ENCODE results near the gene MTM1. TPM values are rescaled to one million over a fixed set of nuclear protein-coding genes. Genes with fewer than 3 reads are reported as not detected.
A peak's percentile ranks its signal among the peaks of the same experiment; 100 is the strongest.

Gene MTM1
- polyA plus RNA-seq, 3 donors = 6.5 to 23.4 (median 17.0) TPM

GRCh38 chrX:150581093-150581775 lies 12.8 kb downstream of the MTM1 start:
- H3K4me3 ChIP-seq (replicated peaks in 1 of 3; ENCODE audit: low read depth in 2 of 3, low read length in 3 of 3) = no peak overlapping the region
- peaks cover 0 to 3% of the 10 kb centered on the region in 2 donors for H3K4me1 ChIP-seq (ENCODE audit: control insufficient read depth in 1 of 2, insufficient read depth in 2 of 2, low read length in 2 of 2)
- Mint-ChIP-seq H3K4me1 (peaks cover 31% of the 10 kb centered on the region), H3K9me3 (peaks cover 0 to 6% (median 0%) of the 10 kb centered on the region in 7 donors), H3K36me3 (peaks cover 0 to 2% of the 10 kb centered on the region in 2 donors), H3K27ac (no peak overlapping the region), H3K4me3 (no peak overlapping the region), H3K27me3 (ENCODE audit: low read depth in 3 of 3) (no peaks in the 10 kb centered on the region)
- H4K20me1 ChIP-seq (ENCODE audit: insufficient read depth, low read length) = peaks cover 61% of the 10 kb centered on the region
- DNase-seq = peak in 1 of 3 donors; percentile 8
- no peaks in the 10 kb centered on the region for H3K9me3 ChIP-seq (replicated peaks in 1 of 2; ENCODE audit: control insufficient read depth in 1 of 2, insufficient read depth in 1 of 2, low read length in 2 of 2)
- no peaks in the 10 kb centered on the region for H3K36me3 ChIP-seq (replicated peaks in 1 of 2; ENCODE audit: control insufficient read depth in 1 of 2, insufficient read depth in 2 of 2, low read length in 2 of 2)
- peaks cover 85% of the 10 kb centered on the region for H3K79me2 ChIP-seq (ENCODE audit: insufficient read depth, low read length)
- H3K4me2 ChIP-seq (replicated peaks; ENCODE audit: extremely low read depth, low read length, poor library complexity, severe bottlenecking) = no peak overlapping the region
- H3K27ac ChIP-seq (ENCODE audit: low read depth in 1 of 2, low read length in 2 of 2) = peak overlapping the region in 1 of 2 donors; percentile 17
- H2AFZ ChIP-seq (ENCODE audit: insufficient read depth, low read depth, low read length, poor library complexity, severe bottlenecking) = no peak overlapping the region
- intact Hi-C loops (cut with micrococcal nuclease) = no loop called here
- WGBS (ENCODE audit: insufficient coverage) = no CpG with 5 or more reads among the region's 4 CpGs
- H3K27me3 ChIP-seq (ENCODE audit: control insufficient read depth in 2 of 2, insufficient read depth in 2 of 2, low read length in 2 of 2) = no peaks in the 10 kb centered on the region
- no peak overlapping the region for H3K9ac ChIP-seq (ENCODE audit: insufficient read depth, low read length, poor library complexity, severe bottlenecking)
- TF ChIP-seq CTCF (IDR thresholded peaks at IDR 0.05) = no peak

GRCh38 chrX:150582338-150582948 lies 14.0 kb downstream of the MTM1 start:
- Mint-ChIP-seq H3K4me1 (peaks cover 24% of the 10 kb centered on the region), H3K27ac (peak overlapping the region in 2 of 7 donors; percentile 21 to 39)
- H3K27ac ChIP-seq (ENCODE audit: low read depth in 1 of 2, low read length in 2 of 2) = peak overlapping the region in 1 of 2 donors; percentile 28

More at GRCh38 chrX:150582338-150582948, 14.0 kb downstream of the MTM1 start:
- intact Hi-C loops (cut with micrococcal nuclease) = no loop called here
- peaks cover 85% of the 10 kb centered on the region for H3K79me2 ChIP-seq (ENCODE audit: insufficient read depth, low read length)
- H4K20me1 ChIP-seq (ENCODE audit: insufficient read depth, low read length) = peaks cover 59% of the 10 kb centered on the region
- no peaks in the 10 kb centered on the region for H3K9me3 ChIP-seq (replicated peaks in 1 of 2; ENCODE audit: control insufficient read depth in 1 of 2, insufficient read depth in 1 of 2, low read length in 2 of 2)
- H3K4me2 ChIP-seq (replicated peaks; ENCODE audit: extremely low read depth, low read length, poor library complexity, severe bottlenecking) = no peak overlapping the region
- Mint-ChIP-seq H3K36me3 (peaks cover 0 to 2% of the 10 kb centered on the region in 2 donors), H3K4me3 (no peak overlapping the region), H3K27me3 (ENCODE audit: low read depth in 3 of 3) (no peaks in the 10 kb centered on the region), H3K9me3 (peaks cover 0 to 6% (median 0%) of the 10 kb centered on the region in 7 donors)
- no peak for TF ChIP-seq CTCF (IDR thresholded peaks at IDR 0.05)
- peak in 1 of 3 donors; percentile 15 for DNase-seq
- no peak overlapping the region for H2AFZ ChIP-seq (ENCODE audit: insufficient read depth, low read depth, low read length, poor library complexity, severe bottlenecking)
- H3K4me1 ChIP-seq (ENCODE audit: control insufficient read depth in 1 of 2, insufficient read depth in 2 of 2, low read length in 2 of 2) = no peaks in the 10 kb centered on the region
- H3K9ac ChIP-seq (ENCODE audit: insufficient read depth, low read length, poor library complexity, severe bottlenecking) = no peak overlapping the region
- H3K36me3 ChIP-seq (replicated peaks in 1 of 2; ENCODE audit: control insufficient read depth in 1 of 2, insufficient read depth in 2 of 2, low read length in 2 of 2) = no peaks in the 10 kb centered on the region
- no peaks in the 10 kb centered on the region for H3K27me3 ChIP-seq (ENCODE audit: control insufficient read depth in 2 of 2, insufficient read depth in 2 of 2, low read length in 2 of 2)
- H3K4me3 ChIP-seq (replicated peaks in 1 of 3; ENCODE audit: low read depth in 2 of 3, low read length in 3 of 3) = no peak overlapping the region

Measured in CD14-positive monocyte (primary cell).